A204.1 (cell line): Measurements from ENCODE around the gene ESRRB.

Experiments used
- FAIRE-seq: peaks from 2 replicates; lab custom pipeline; 2012; peaks lifted over from hg19 to GRCh38; lab: Jason Lieb, UNC

The ESRRB gene

GRCh38 chr14:76407449-76408150 is 31.7 kb downstream of the ESRRB start:
- no peak for FAIRE-seq

- no peak for FAIRE-seq
Measured at GRCh38 chr14:76408877-76409276, 32.9 kb downstream of the ESRRB start.

- no peak for FAIRE-seq
Measured at GRCh38 chr14:76412501-76412900, 36.6 kb downstream of the ESRRB start.

- no peak for FAIRE-seq
Measured at GRCh38 chr14:76413106-76413961, 37.4 kb downstream of the ESRRB start.

- FAIRE-seq = no peak
Measured at GRCh38 chr14:76413962-76414600, 38.1 kb downstream of the ESRRB start.

- no peak for FAIRE-seq
Measured at GRCh38 chr14:76419399-76419798, 43.5 kb downstream of the ESRRB start.

GRCh38 chr14:76420827-76421226 is 44.9 kb downstream of the ESRRB start:
- no peak for FAIRE-seq

- no peak for FAIRE-seq
Measured at GRCh38 chr14:76421662-76422061, 45.7 kb downstream of the ESRRB start.

- FAIRE-seq = no peak
Measured at GRCh38 chr14:76422662-76423061, 46.7 kb downstream of the ESRRB start.

GRCh38 chr14:76423534-76423933 is 47.6 kb downstream of the ESRRB start:
- FAIRE-seq = no peak

- no peak for FAIRE-seq
Measured at GRCh38 chr14:76424359-76424758, 48.4 kb downstream of the ESRRB start.

GRCh38 chr14:76426161-76426696 is 50.3 kb downstream of the ESRRB start:
- FAIRE-seq = no peak

GRCh38 chr14:76428611-76429010 is 52.7 kb downstream of the ESRRB start:
- no peak for FAIRE-seq

- no peak for FAIRE-seq
Measured at GRCh38 chr14:76430017-76430416, 54.1 kb downstream of the ESRRB start.

GRCh38 chr14:76430475-76430980 is 54.6 kb downstream of the ESRRB start:
- FAIRE-seq = no peak

GRCh38 chr14:76431538-76431937 is 55.6 kb downstream of the ESRRB start:
- no peak for FAIRE-seq

- no peak for FAIRE-seq
Measured at GRCh38 chr14:76432827-76433752, 57.2 kb downstream of the ESRRB start.

GRCh38 chr14:76434220-76434619 is 58.3 kb downstream of the ESRRB start:
- no peak for FAIRE-seq

GRCh38 chr14:76439237-76439775 is 63.4 kb downstream of the ESRRB start:
- no peak for FAIRE-seq

- no peak for FAIRE-seq
Measured at GRCh38 chr14:76446486-76446885, 70.5 kb downstream of the ESRRB start.

- no peak for FAIRE-seq
Measured at GRCh38 chr14:76446921-76447320, 71.0 kb downstream of the ESRRB start.
